PC-9 (cell line): ENCODE measurements around the gene ZBTB37. TPM values are rescaled to one million over a fixed set of nuclear protein-coding genes. Genes with fewer than 3 reads are reported as not detected.
"Not testable (repeated sequence)": the region's sequence is repeated elsewhere in the genome, so short reads cannot be mapped to it uniquely, and the experiment has no call there.

ENCODE experiments used
- BruUV-seq: library from RNA; stranded (reverse); fragments of 400-500 nt; replicated peaks from 2 replicates; lab custom pipeline; 2021; lab: Mats Ljungman, UMichigan
- CTCF ChIA-PET: fragments of 300-600 bp; sonication (Branson Sonifier 250); formaldehyde crosslinking; loops from one replicate; lab custom pipeline; 2022; ENCODE audit warnings: antibody characterized with exemption; lab: Charles Lee
- POLR2A ChIA-PET: fragments of 300-600 bp; sonication (Branson Sonifier 250); formaldehyde crosslinking; loops from one replicate; lab custom pipeline; 2022; ENCODE audit warnings: antibody characterized with exemption; ENCODE audit not compliant: unreplicated experiment; lab: Charles Lee
- DNase-seq, 2 experiments: peaks; one replicate each; pipeline versions ENCODE4 v3.0.0 to v3.0.0-alpha.2; 2015 to 2022; ENCODE audit warnings: mixed read lengths in 1 of 2
- H2AFZ ChIP-seq: fragments of 200-600 bp; sonication (generic); 2 replicates; pipeline ENCODE4 v1.8.1; 2017; ENCODE audit warnings: antibody characterized with exemption
- H3F3A ChIP-seq: fragments of 200-600 bp; sonication (generic); 2 replicates; pipeline ENCODE4 v1.8.1; 2017; ENCODE audit warnings: antibody characterized with exemption, mild to moderate bottlenecking, low read depth; ENCODE audit not compliant: insufficient read depth
- H3K27ac ChIP-seq: fragments of 200-600 bp; sonication (generic); 2 replicates; pipeline ENCODE4 v1.6.1; 2016; ENCODE audit warnings: mixed run types
- H3K27me3 ChIP-seq: fragments of 200-600 bp; sonication (generic); 2 replicates; pipeline ENCODE4 v1.6.1; 2016; ENCODE audit warnings: low read depth, mixed run types; ENCODE audit not compliant: insufficient read depth
- H3K36me3 ChIP-seq: fragments of 200-600 bp; sonication (generic); 2 replicates; pipeline ENCODE4 v1.6.1; 2016; ENCODE audit warnings: low read depth, mixed run types
- H3K4me1 ChIP-seq: fragments of 200-600 bp; sonication (generic); replicated peaks from 2 replicates; pipeline ENCODE4 v1.6.1; 2016; ENCODE audit warnings: mixed run types; ENCODE audit not compliant: insufficient read depth
- H3K4me2 ChIP-seq: fragments of 200-600 bp; sonication (generic); 2 replicates; pipeline ENCODE4 v1.6.1; 2017; ENCODE audit warnings: mixed run types
- H3K4me3 ChIP-seq: fragments of 200-600 bp; sonication (generic); 2 replicates; pipeline ENCODE4 v1.6.1; 2016; ENCODE audit warnings: mixed run types
- H3K79me2 ChIP-seq: fragments of 200-600 bp; sonication (generic); 2 replicates; pipeline ENCODE4 v1.6.1; 2017; ENCODE audit warnings: low read depth, mixed run types
- H3K9me2 ChIP-seq: fragments of 200-600 bp; sonication (generic); 2 replicates; pipeline ENCODE4 v1.8.1; 2017; ENCODE audit warnings: mild to moderate bottlenecking; ENCODE audit not compliant: insufficient read depth
- H3K9me3 ChIP-seq: fragments of 200-600 bp; sonication (generic); 2 replicates; pipeline ENCODE4 v1.8.1; 2016; ENCODE audit warnings: low read depth; ENCODE audit not compliant: insufficient read depth
- H4K20me1 ChIP-seq: fragments of 200-600 bp; sonication (generic); 2 replicates; pipeline ENCODE4 v1.8.1; 2017; ENCODE audit not compliant: insufficient read depth
- CTCF ChIP-seq: fragments of 200-600 bp; sonication (generic); conservative IDR thresholded peaks from 2 replicates; pipeline ENCODE4 v1.6.1; 2017; ENCODE audit warnings: mixed run types, antibody characterized with exemption, mild to moderate bottlenecking, moderate library complexity
- EZH2 ChIP-seq: fragments of 200-600 bp; sonication (generic); IDR thresholded peaks from 2 replicates; pipeline ENCODE4 v1.8.0; 2017; ENCODE audit warnings: antibody characterized with exemption, low read depth
- intact Hi-C: fragments of 100-400 bp; cut with micrococcal nuclease; formaldehyde crosslinking; loops from one replicate; pipeline ENCODE4 v1.10.0; 2022; ENCODE audit not compliant: unreplicated experiment
- total RNA-seq: library from RNA; stranded (reverse); gene quantifications from 2 replicates; pipeline ENCODE4 v1.2.3, GENCODE V29; 2021

The ZBTB37 gene
- total RNA-seq, 1 experiment from 2014 or later, result 8.3 TPM

GRCh38 chr1:173876732-173877131, 8.6 kb downstream of the ZBTB37 start:
- Histone ChIP-seq H2AFZ (no peak overlapping the region), H3K9me3 (no peaks in the 10 kb centered on the region), H4K20me1 (no peaks in the 10 kb centered on the region), H3K9me2 (no peaks in the 10 kb centered on the region), H3K4me1 (no peaks in the 10 kb centered on the region), H3K4me3 (no peak overlapping the region), H3K4me2 (no peak overlapping the region), H3K36me3 (no peaks in the 10 kb centered on the region), H3F3A (0 out of 2 replicates have a peak, but pooled peaks cover 3% of the 10 kb centered on the region), H3K27ac (no peak overlapping the region), H3K27me3 (no peaks in the 10 kb centered on the region), H3K79me2 (no peaks in the 10 kb centered on the region)
- ChIA-PET CTCF (no interaction called here), POLR2A (no interaction called here)
- no TSS peak for BruUV-seq
- intact Hi-C loops, result no loop called here
- TF ChIP-seq EZH2 (no peak), CTCF (no peak)
- DNase-seq, result no peak

- TF ChIP-seq EZH2, result no peak
- Histone ChIP-seq H3F3A (0 out of 2 replicates have a peak, but pooled peaks cover 3% of the 10 kb centered on the region), H4K20me1 (no peaks in the 10 kb centered on the region), H2AFZ (no peak overlapping the region), H3K36me3 (no peaks in the 10 kb centered on the region), H3K4me2 (no peak overlapping the region), H3K9me2 (no peaks in the 10 kb centered on the region), H3K4me1 (no peaks in the 10 kb centered on the region), H3K27me3 (no peaks in the 10 kb centered on the region), H3K9me3 (no peaks in the 10 kb centered on the region), H3K27ac (no peak overlapping the region), H3K79me2 (no peaks in the 10 kb centered on the region), H3K4me3 (no peak overlapping the region)
- no peak for DNase-seq
- POLR2A ChIA-PET, result no interaction called here
- no TSS peak for BruUV-seq
- CTCF ChIA-PET, result no interaction called here
- intact Hi-C loops, result no loop called here
These were observed 10.1 kb downstream of the ZBTB37 start for GRCh38 chr1:173878251-173878650.

GRCh38 chr1:173881117-173881516, 12.9 kb downstream of the ZBTB37 start:
- H4K20me1 ChIP-seq, DNase-seq, H3F3A ChIP-seq, H3K9me2 ChIP-seq, intact Hi-C loops, H3K27ac ChIP-seq, H3K4me1 ChIP-seq, H3K79me2 ChIP-seq, H3K27me3 ChIP-seq, H3K4me3 ChIP-seq, CTCF ChIA-PET, POLR2A ChIA-PET, H2AFZ ChIP-seq, H3K9me3 ChIP-seq, H3K4me2 ChIP-seq, H3K36me3 ChIP-seq, BruUV-seq: not testable (repeated sequence)

- no peak for DNase-seq
- Histone ChIP-seq H4K20me1 (no peaks in the 10 kb centered on the region), H3K27me3 (no peaks in the 10 kb centered on the region), H3K36me3 (0 out of 2 replicates have a peak, but pooled peaks cover 4% of the 10 kb centered on the region), H3K27ac (no peak overlapping the region), H3K9me2 (no peaks in the 10 kb centered on the region), H3K79me2 (no peaks in the 10 kb centered on the region), H3F3A (0 out of 2 replicates have a peak, but pooled peaks cover 3% of the 10 kb centered on the region), H3K9me3 (no peaks in the 10 kb centered on the region), H3K4me2 (no peak overlapping the region), H3K4me1 (no peaks in the 10 kb centered on the region), H3K4me3 (no peak overlapping the region), H2AFZ (no peak overlapping the region)
- TF ChIP-seq CTCF, result no peak
- TF ChIP-seq EZH2, result no peak
- CTCF ChIA-PET, result no interaction called here
- POLR2A ChIA-PET, result no interaction called here
- intact Hi-C loops, result no loop called here
- BruUV-seq, result no TSS peak
These were observed 16.5 kb downstream of the ZBTB37 start for GRCh38 chr1:173884701-173885100.
